Measurements from ENCODE around the gene NFYB. TPM values are rescaled to one million over a fixed set of nuclear protein-coding genes. Genes with fewer than 3 reads are reported as not detected.
A peak's percentile ranks its signal among the peaks of the same experiment; 100 is the strongest.
"Not testable (repeated sequence)": the region's sequence is repeated elsewhere in the genome, so short reads cannot be mapped to it uniquely, and the experiment has no call there.

NFYB gene
- total RNA-seq, 1 experiment from 2014 or later, result 25.8 TPM

GRCh38 chr12:104163028-104163427 is 25.0 kb upstream of the NFYB start:
- DNase-seq (ENCODE audit: low spot score), result not testable (repeated sequence)

GRCh38 chr12:104155711-104156555 is 17.9 kb upstream of the NFYB start:
- no peak for DNase-seq (ENCODE audit: low spot score)

- no peak for DNase-seq (ENCODE audit: low spot score)
Measured at GRCh38 chr12:104154806-104155205, 16.8 kb upstream of the NFYB start.

GRCh38 chr12:104154286-104154685 is 16.3 kb upstream of the NFYB start:
- DNase-seq (ENCODE audit: low spot score), result no peak

- no peak for DNase-seq (ENCODE audit: low spot score)
Measured at GRCh38 chr12:104152685-104153241, 14.8 kb upstream of the NFYB start.

- DNase-seq (ENCODE audit: low spot score), result no peak
Measured at GRCh38 chr12:104150416-104150815, 12.4 kb upstream of the NFYB start.

GRCh38 chr12:104147346-104147745 is 9.3 kb upstream of the NFYB start:
- no peak for DNase-seq (ENCODE audit: low spot score)

- no peak for DNase-seq (ENCODE audit: low spot score)
Measured at GRCh38 chr12:104143918-104144317, 5.9 kb upstream of the NFYB start.

GRCh38 chr12:104143002-104143401 is 5.0 kb upstream of the NFYB start:
- DNase-seq (ENCODE audit: low spot score), result no peak

GRCh38 chr12:104142543-104142942 is 4.5 kb upstream of the NFYB start:
- no peak for DNase-seq (ENCODE audit: low spot score)

GRCh38 chr12:104138797-104139152 is 765 bp upstream of the NFYB start:
- DNase-seq (ENCODE audit: low spot score), result no peak

GRCh38 chr12:104137001-104137901 is 759 bp downstream of the NFYB start:
- DNase-seq (ENCODE audit: low spot score), result peak; percentile 39

- no peak for DNase-seq (ENCODE audit: low spot score)
Measured at GRCh38 chr12:104136577-104136976, 1.4 kb downstream of the NFYB start.

- DNase-seq (ENCODE audit: low spot score), result no peak
Measured at GRCh38 chr12:104134882-104135281, 3.1 kb downstream of the NFYB start.

GRCh38 chr12:104133866-104134265 is 4.1 kb downstream of the NFYB start:
- DNase-seq (ENCODE audit: low spot score), result no peak

- no peak for DNase-seq (ENCODE audit: low spot score)
Measured at GRCh38 chr12:104133321-104133720, 4.7 kb downstream of the NFYB start.

- DNase-seq (ENCODE audit: low spot score), result no peak
Measured at GRCh38 chr12:104132351-104132956, 5.6 kb downstream of the NFYB start.

- DNase-seq (ENCODE audit: low spot score), result no peak
Measured at GRCh38 chr12:104131609-104132008, 6.4 kb downstream of the NFYB start.

- no peak for DNase-seq (ENCODE audit: low spot score)
Measured at GRCh38 chr12:104130760-104131159, 7.2 kb downstream of the NFYB start.

- no peak for DNase-seq (ENCODE audit: low spot score)
Measured at GRCh38 chr12:104126548-104126947, 11.5 kb downstream of the NFYB start.

- DNase-seq (ENCODE audit: low spot score), result no peak
Measured at GRCh38 chr12:104122298-104122697, 15.7 kb downstream of the NFYB start.

GRCh38 chr12:104121001-104121400 is 17.0 kb downstream of the NFYB start:
- DNase-seq (ENCODE audit: low spot score), result no peak

Measured in H4 (cell line).